H9 (cell line): ENCODE measurements around the gene ZNF680. TPM values are rescaled to one million over a fixed set of nuclear protein-coding genes. Genes with fewer than 3 reads are reported as not detected.

ENCODE experiments used
- DNase-seq: peaks from one replicate; pipeline ENCODE4 v3.0.0-alpha.2; 2017
- H2AFZ ChIP-seq: one replicate; pipeline ENCODE4 v1.6.1; 2013; ENCODE audit warnings: mild to moderate bottlenecking, low read length, control low read depth, moderate library complexity
- H2AK5ac ChIP-seq: 2 replicates; pipeline ENCODE4 v1.6.1; 2013; ENCODE audit warnings: low read length, control low read depth, mixed read lengths; ENCODE audit not compliant: insufficient read length
- H2BK120ac ChIP-seq: one replicate; pipeline ENCODE4 v1.6.1; 2013; ENCODE audit warnings: low read depth, mild to moderate bottlenecking, low read length, control low read depth, inconsistent platforms; ENCODE audit not compliant: poor library complexity, severe bottlenecking
- H2BK12ac ChIP-seq: 2 replicates; pipeline ENCODE4 v1.6.1; 2013; ENCODE audit warnings: low read length, control low read depth, mixed read lengths, low read depth; ENCODE audit not compliant: insufficient read length
- H2BK15ac ChIP-seq: 2 replicates; pipeline ENCODE4 v1.6.1; 2013; ENCODE audit warnings: low read depth, low read length, control low read depth
- H2BK20ac ChIP-seq: one replicate; pipeline ENCODE4 v1.6.1; 2013; ENCODE audit warnings: low read depth, mild to moderate bottlenecking, low read length, control low read depth, inconsistent platforms; ENCODE audit not compliant: poor library complexity, severe bottlenecking
- H2BK5ac ChIP-seq: 2 replicates; pipeline ENCODE4 v1.6.1; 2013; ENCODE audit warnings: low read length, control low read depth, mixed read lengths; ENCODE audit not compliant: insufficient read length
- H3K14ac ChIP-seq: 2 replicates; pipeline ENCODE4 v1.6.1; 2013; ENCODE audit warnings: low read length, control low read depth; ENCODE audit not compliant: insufficient read depth
- H3K18ac ChIP-seq: 2 replicates; pipeline ENCODE4 v1.6.1; 2013; ENCODE audit warnings: low read depth, mild to moderate bottlenecking, mixed read lengths, low read length, control low read depth; ENCODE audit not compliant: insufficient read length
- H3K23ac ChIP-seq: 2 replicates; pipeline ENCODE4 v1.6.1; 2013; ENCODE audit warnings: low read length, control low read depth, mixed read lengths, low read depth; ENCODE audit not compliant: insufficient read length
- H3K23me2 ChIP-seq: 2 replicates; pipeline ENCODE4 v1.6.1; 2013; ENCODE audit warnings: low read depth, mild to moderate bottlenecking, mixed read lengths, low read length, control low read depth; ENCODE audit not compliant: insufficient read length, poor library complexity, severe bottlenecking
- H3K27ac ChIP-seq: 2 replicates; pipeline ENCODE4 v1.5.1; 2013; ENCODE audit warnings: low read length, control low read depth, mixed read lengths, low read depth; ENCODE audit not compliant: insufficient read length
- H3K27me3 ChIP-seq: 2 replicates; pipeline ENCODE4 v1.6.1; 2013; ENCODE audit warnings: low read length, control low read depth, inconsistent platforms; ENCODE audit not compliant: insufficient read depth
- H3K4ac ChIP-seq: 2 replicates; pipeline ENCODE4 v1.6.1; 2013; ENCODE audit warnings: low read depth, mild to moderate bottlenecking, control low read depth, inconsistent platforms, low read length, moderate library complexity
- H3K4me1 ChIP-seq: 2 replicates; pipeline ENCODE4 v1.6.1; 2013; ENCODE audit warnings: low read length, control low read depth, inconsistent platforms; ENCODE audit not compliant: insufficient read depth
- H3K4me2 ChIP-seq: 2 replicates; pipeline ENCODE4 v1.6.1; 2013; ENCODE audit warnings: low read length, control low read depth, mixed read lengths; ENCODE audit not compliant: insufficient read length, insufficient read depth
- H3K56ac ChIP-seq: 2 replicates; pipeline ENCODE4 v1.6.1; 2013; ENCODE audit warnings: low read depth, mild to moderate bottlenecking, mixed read lengths, low read length, control low read depth; ENCODE audit not compliant: insufficient read length
- H3K79me1 ChIP-seq: 2 replicates; pipeline ENCODE4 v1.6.1; 2013; ENCODE audit warnings: low read depth, mild to moderate bottlenecking, moderate library complexity, low read length, control low read depth, inconsistent platforms; ENCODE audit not compliant: insufficient read depth, poor library complexity, severe bottlenecking
- H3K79me2 ChIP-seq: 2 replicates; pipeline ENCODE4 v1.6.1; 2013; ENCODE audit warnings: low read length, control low read depth, inconsistent platforms; ENCODE audit not compliant: insufficient read depth
- H3K9ac ChIP-seq: 2 replicates; pipeline ENCODE4 v1.6.1; 2013; ENCODE audit warnings: low read length, control low read depth, mixed read lengths; ENCODE audit not compliant: insufficient read length; ENCODE audit errors: extremely low read depth
- H3K9me3 ChIP-seq: one replicate; pipeline ENCODE4 v1.6.1; 2013; ENCODE audit warnings: low read depth, low read length, inconsistent platforms; ENCODE audit not compliant: control insufficient read depth
- H3T11ph ChIP-seq: one replicate; pipeline ENCODE4 v1.6.1; 2013; ENCODE audit warnings: mild to moderate bottlenecking, low read length, control low read depth, inconsistent platforms
- H4K20me1 ChIP-seq: one replicate; pipeline ENCODE4 v1.6.1; 2013; ENCODE audit not compliant: control insufficient read depth, insufficient read length, insufficient read depth
- H4K5ac ChIP-seq: 2 replicates; pipeline ENCODE4 v1.6.1; 2013; ENCODE audit warnings: low read depth, mild to moderate bottlenecking, mixed read lengths, low read length, control low read depth; ENCODE audit not compliant: insufficient read length
- H4K8ac ChIP-seq: replicated peaks from 2 replicates; pipeline ENCODE4 v1.6.1; 2013; ENCODE audit warnings: low read length, control low read depth, mixed read lengths, low read depth; ENCODE audit not compliant: insufficient read length
- H4K91ac ChIP-seq: 2 replicates; pipeline ENCODE4 v1.6.1; 2013; ENCODE audit warnings: low read depth, mild to moderate bottlenecking, moderate library complexity, mixed read lengths, low read length, control low read depth; ENCODE audit not compliant: insufficient read length
- H3K27ac Mint-ChIP-seq, 3 experiments: 2 replicates in 2 of 3; 3 replicates in 1 of 3; pipeline ENCODE4 v1.8.0; 2020 to 2021; ENCODE audit warnings: mixed read lengths in 3 of 3, mild to moderate bottlenecking in 1 of 3, moderate library complexity in 1 of 3
- H3K27me3 Mint-ChIP-seq: 2 replicates; pipeline ENCODE4 v1.8.0; 2021; ENCODE audit warnings: low read depth, mild to moderate bottlenecking, moderate library complexity, mixed read lengths
- H3K36me3 Mint-ChIP-seq, 3 experiments: 2 replicates in 2 of 3; 3 replicates in 1 of 3; pipeline ENCODE4 v1.8.0; 2020 to 2021; ENCODE audit warnings: low read depth in 3 of 3, mixed read lengths in 3 of 3; ENCODE audit not compliant: insufficient read depth in 1 of 3
- H3K4me1 Mint-ChIP-seq, 2 experiments: 2 replicates each; pipeline ENCODE4 v1.8.0; 2020; ENCODE audit warnings: mixed read lengths in 2 of 2
- H3K4me3 Mint-ChIP-seq, 2 experiments: 2 replicates in 1 of 2; 3 replicates in 1 of 2; pipeline ENCODE4 v1.8.0; 2020 to 2021; ENCODE audit warnings: mild to moderate bottlenecking in 2 of 2, mixed read lengths in 2 of 2, moderate library complexity in 1 of 2
- H3K9me3 Mint-ChIP-seq, 2 experiments: 2 replicates in 1 of 2; 3 replicates in 1 of 2; pipeline ENCODE4 v1.8.0; 2020; ENCODE audit warnings: mild to moderate bottlenecking in 2 of 2, mixed read lengths in 2 of 2, moderate library complexity in 1 of 2
- CTCF ChIP-seq: fragments of 200-600 bp; sonication (generic); conservative IDR thresholded peaks from 3 replicates; pipeline ENCODE4 v1.8.0; 2021; ENCODE audit warnings: antibody characterized with exemption, mild to moderate bottlenecking
- WGBS: extraction: QIAGEN DNeasy Blood & Tissue Kit; methylation state at CpG from one replicate; pipeline ENCODE4 v1.1.7; 2013; ENCODE audit warnings: missing lambda C conversion rate, low lambda C conversion rate, mixed read lengths; ENCODE audit not compliant: insufficient read length; ENCODE audit errors: extremely low coverage; 5-methylcytosine and 5-hydroxymethylcytosine counted together
- total RNA-seq: library from RNA; stranded (reverse); gene quantifications from 2 replicates; pipeline ENCODE4 v1.2.1, GENCODE V29; 2021

Gene ZNF680
- total RNA-seq, 1 experiment from 2014 or later = 21.3 TPM

GRCh38 chr7:64602518-64602917 is 39.6 kb upstream of the ZNF680 start:
- H3K9ac ChIP-seq = no peak overlapping the region
- H2BK12ac ChIP-seq = no peak overlapping the region
- no peak overlapping the region for H3K56ac ChIP-seq
- H3K18ac ChIP-seq = no peak overlapping the region
- H3K23me2 ChIP-seq = no peaks in the 10 kb centered on the region
- H3K4ac ChIP-seq = no peak overlapping the region
- peaks cover 88% of the 10 kb centered on the region for H3K9me3 ChIP-seq
- H2BK120ac ChIP-seq = no peak overlapping the region
- no peak overlapping the region for H3K27ac Mint-ChIP-seq
- peaks cover 84 to 88% of the 10 kb centered on the region in 2 experiments for H3K9me3 Mint-ChIP-seq
- no peak for TF ChIP-seq CTCF
- H3K4me1 Mint-ChIP-seq = no peaks in the 10 kb centered on the region
- H3K4me1 ChIP-seq = no peaks in the 10 kb centered on the region
- H3K23ac ChIP-seq = no peak overlapping the region
- no peak overlapping the region for H2BK5ac ChIP-seq
- peaks cover 4 to 31% (median 21%) of the 10 kb centered on the region in 3 experiments; a peak in 6 of 7 replicates for H3K36me3 Mint-ChIP-seq
- H3K27me3 Mint-ChIP-seq = no peaks in the 10 kb centered on the region; the same call in 1 of the 2 replicates
- H3T11ph ChIP-seq = no peak overlapping the region
- no peak overlapping the region for H3K4me2 ChIP-seq
- no peak overlapping the region for H4K5ac ChIP-seq
- no peak overlapping the region for H2BK20ac ChIP-seq
- no peak overlapping the region for H3K4me3 Mint-ChIP-seq
- H2AK5ac ChIP-seq = no peak overlapping the region
- no peaks in the 10 kb centered on the region for H4K20me1 ChIP-seq
- H3K14ac ChIP-seq = no peak overlapping the region
- no peak overlapping the region for H4K8ac ChIP-seq
- H3K79me1 ChIP-seq = no peaks in the 10 kb centered on the region
- no peak overlapping the region for H2AFZ ChIP-seq
- H4K91ac ChIP-seq = no peak overlapping the region
- no peak overlapping the region for H3K27ac ChIP-seq
- H3K27me3 ChIP-seq = no peaks in the 10 kb centered on the region
- no peak for DNase-seq
- no CpG with 5 or more reads among the region's 2 CpGs for WGBS
- H2BK15ac ChIP-seq = no peak overlapping the region
- no peaks in the 10 kb centered on the region for H3K79me2 ChIP-seq
